PC-3 (cell line): Measurements from ENCODE around the gene COL27A1. TPM values are rescaled to one million over a fixed set of nuclear protein-coding genes. Genes with fewer than 3 reads are reported as not detected.

Source experiments
- ATAC-seq: fragments of 200-7000 bp; cut with Tn5 transposase; 2 replicates; pipeline ENCODE4 v1.9.1; 2020; ENCODE audit warnings: mild to moderate bottlenecking, moderate library complexity
- BruUV-seq: library from RNA; stranded (reverse); fragments of 400-500 nt; replicated peaks from 2 replicates; lab custom pipeline; 2021; lab: Mats Ljungman, UMichigan
- CTCF ChIA-PET: fragments of 300-600 bp; sonication (Branson Sonifier 250); formaldehyde crosslinking; loops from one replicate; lab custom pipeline; 2022; ENCODE audit warnings: antibody characterized with exemption; lab: Charles Lee
- POLR2A ChIA-PET: fragments of 300-600 bp; sonication (Branson Sonifier 250); formaldehyde crosslinking; loops from one replicate; lab custom pipeline; 2022; ENCODE audit warnings: antibody characterized with exemption; ENCODE audit not compliant: unreplicated experiment; lab: Charles Lee
- DNase-seq: peaks from one replicate; pipeline ENCODE4 v3.0.0-alpha.2; 2015
- H2AFZ ChIP-seq: fragments of 300-600 bp; sonication (generic); 2 replicates; pipeline ENCODE4 v1.6.0; 2016; ENCODE audit warnings: antibody characterized with exemption, low read length
- H3F3A ChIP-seq: fragments of 300-600 bp; sonication (generic); one replicate; pipeline ENCODE4 v1.6.0; 2017; ENCODE audit warnings: antibody characterized with exemption, low read length, control low read depth, mild to moderate bottlenecking; ENCODE audit not compliant: unreplicated experiment
- H3K27ac ChIP-seq: fragments of 300-600 bp; sonication (generic); 2 replicates; pipeline ENCODE4 v1.5.1; 2016; ENCODE audit warnings: mild to moderate bottlenecking, low read length
- H3K27me3 ChIP-seq: fragments of 300-600 bp; sonication (generic); 2 replicates; pipeline ENCODE4 v1.6.1; 2016; ENCODE audit warnings: low read length, mixed read lengths
- H3K36me3 ChIP-seq: fragments of 300-600 bp; sonication (generic); 2 replicates; pipeline ENCODE4 v1.6.1; 2016; ENCODE audit warnings: low read depth, mixed run types, low read length, mixed read lengths
- H3K4me1 ChIP-seq: fragments of 300-600 bp; sonication (generic); 2 replicates; pipeline ENCODE4 v1.5.1; 2016; ENCODE audit warnings: low read length; ENCODE audit not compliant: insufficient read depth
- H3K4me2 ChIP-seq: fragments of 300-600 bp; sonication (generic); 2 replicates; pipeline ENCODE4 v1.6.0; 2016; ENCODE audit warnings: low read length
- H3K4me3 ChIP-seq: fragments of 300-600 bp; sonication (generic); 2 replicates; pipeline ENCODE4 v1.5.1; 2016; ENCODE audit warnings: mild to moderate bottlenecking, low read length, mixed read lengths
- H3K79me2 ChIP-seq: fragments of 300-600 bp; sonication (generic); 2 replicates; pipeline ENCODE4 v1.6.1; 2017; ENCODE audit warnings: low read length, mixed read lengths
- H3K9ac ChIP-seq: fragments of 300-600 bp; sonication (generic); 2 replicates; pipeline ENCODE4 v1.6.0; 2016; ENCODE audit warnings: mild to moderate bottlenecking, low read length
- H3K9me2 ChIP-seq: fragments of 300-600 bp; sonication (generic); replicated peaks from 2 replicates; pipeline ENCODE4 v1.6.1; 2016; ENCODE audit warnings: mixed run types, low read length, mixed read lengths
- H3K9me3 ChIP-seq: fragments of 300-600 bp; sonication (generic); 2 replicates; pipeline ENCODE4 v1.6.1; 2016; ENCODE audit warnings: low read length, mixed read lengths
- H4K20me1 ChIP-seq: fragments of 300-600 bp; sonication (generic); 2 replicates; pipeline ENCODE4 v1.6.1; 2016; ENCODE audit warnings: low read length, mixed read lengths
- CTCF ChIP-seq: fragments of 300-600 bp; sonication (generic); conservative IDR thresholded peaks from 2 replicates; pipeline ENCODE4 v1.5.1; 2017; ENCODE audit warnings: antibody characterized with exemption, low read depth, mild to moderate bottlenecking, low read length
- EZH2 ChIP-seq: fragments of 300-600 bp; sonication (generic); IDR thresholded peaks from one replicate; pipeline ENCODE4 v1.6.1; 2017; ENCODE audit warnings: antibody characterized with exemption, mild to moderate bottlenecking, low read length; ENCODE audit not compliant: unreplicated experiment
- EZH2phosphoT487 ChIP-seq: fragments of 300-600 bp; sonication (generic); IDR thresholded peaks from 2 replicates; pipeline ENCODE4 v1.6.1; 2018; ENCODE audit warnings: mild to moderate bottlenecking, antibody characterized with exemption, low read length, borderline replicate concordance
- intact Hi-C: fragments of 100-400 bp; cut with micrococcal nuclease; formaldehyde crosslinking; loops from 2 replicates; pipeline ENCODE4 v1.9.0; 2023
- total RNA-seq: library from RNA; depleted of rRNA; stranded (reverse); fragments of >200 nt; gene quantifications from 2 replicates; pipeline ENCODE4 v1.2.3, GENCODE V29; 2014

COL27A1 gene
- total RNA-seq, 1 experiment from 2014 or later = 4.3 TPM

DNA sequence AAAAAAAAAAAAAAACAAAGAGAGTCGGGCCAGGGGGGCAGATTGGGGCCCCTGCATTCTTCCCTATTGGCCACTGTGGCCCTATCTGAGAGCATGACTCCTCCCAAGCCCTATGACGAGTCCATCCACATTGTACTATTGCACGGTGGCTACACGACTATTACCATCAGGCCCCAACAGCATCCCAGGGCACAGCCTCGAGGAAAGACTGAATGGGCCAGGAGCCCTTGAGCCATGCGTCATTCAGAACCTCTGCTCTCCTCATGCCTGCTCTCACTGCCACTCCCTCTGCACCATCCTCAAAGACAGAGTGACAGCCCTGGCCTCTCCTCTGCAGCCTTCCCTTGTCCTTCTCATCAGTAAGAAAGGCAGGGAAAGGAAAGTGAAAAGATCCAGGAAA is 147.4 kb downstream of the COL27A1 start:
- CTCF ChIA-PET = no interaction called here
- no TSS peak for BruUV-seq
- H3K36me3 ChIP-seq = no peaks in the 10 kb centered on the region

DNA sequence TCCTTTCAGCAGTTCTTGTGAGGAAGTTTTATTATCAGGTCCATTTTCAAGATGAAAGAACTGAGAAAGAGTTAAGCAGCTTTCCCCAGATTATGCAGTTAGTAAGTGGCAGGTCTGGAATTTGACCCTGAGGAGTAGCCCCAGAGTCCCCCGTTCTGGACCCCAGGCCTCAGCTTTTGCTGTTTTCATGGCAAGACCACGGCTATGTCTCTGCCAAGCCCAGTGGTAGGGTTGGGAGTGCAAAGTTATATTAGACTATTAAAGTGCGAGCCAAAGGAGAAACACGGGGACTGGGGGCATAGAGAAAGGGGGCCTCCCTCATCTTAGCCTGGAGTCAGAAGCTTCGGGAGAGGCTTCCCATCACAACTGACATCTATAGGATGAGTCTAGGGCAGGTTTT is 148.2 kb downstream of the COL27A1 start:
- Histone ChIP-seq H3K4me1 (no peaks in the 10 kb centered on the region), H3K9me3 (no peaks in the 10 kb centered on the region), H3K79me2 (no peaks in the 10 kb centered on the region), H3K36me3 (no peaks in the 10 kb centered on the region), H3F3A (no peaks in the 10 kb centered on the region), H4K20me1 (no peaks in the 10 kb centered on the region), H3K27me3 (no peaks in the 10 kb centered on the region), H3K4me2 (no peak overlapping the region), H3K4me3 (no peak overlapping the region), H2AFZ (no peak overlapping the region), H3K9me2 (no peaks in the 10 kb centered on the region), H3K27ac (no peak overlapping the region), H3K9ac (no peak overlapping the region)
- TF ChIP-seq CTCF (no peak), EZH2 (no peak), EZH2phosphoT487 (no peak)
- CTCF ChIA-PET = no interaction called here
- POLR2A ChIA-PET = no interaction called here
- no TSS peak for BruUV-seq
- intact Hi-C loops = no loop called here
- ATAC-seq (no peak), DNase-seq (no peak)

More for the DNA sequence above, 147.4 kb downstream of the COL27A1 start:
- ATAC-seq = no peak
- Histone ChIP-seq H3K4me1 (no peaks in the 10 kb centered on the region), H3K9ac (no peak overlapping the region), H3K79me2 (no peaks in the 10 kb centered on the region), H4K20me1 (no peaks in the 10 kb centered on the region), H3K4me2 (no peak overlapping the region), H3K27me3 (no peaks in the 10 kb centered on the region), H3K27ac (no peak overlapping the region), H3K9me2 (no peaks in the 10 kb centered on the region), H3F3A (no peaks in the 10 kb centered on the region), H3K9me3 (no peaks in the 10 kb centered on the region), H2AFZ (no peak overlapping the region), H3K4me3 (no peak overlapping the region)
- no peak for DNase-seq
- intact Hi-C loops = no loop called here
- TF ChIP-seq EZH2 (no peak), EZH2phosphoT487 (no peak), CTCF (no peak)
- POLR2A ChIA-PET = no interaction called here

GRCh38 chr9:114303977-114304376 is 148.6 kb downstream of the COL27A1 start:
- no peaks in the 10 kb centered on the region for H4K20me1 ChIP-seq
- no peak overlapping the region for H3K4me2 ChIP-seq
- no peaks in the 10 kb centered on the region for H3K9me2 ChIP-seq
- DNase-seq (no peak), ATAC-seq (no peak)
- H3F3A ChIP-seq = no peaks in the 10 kb centered on the region
- H3K4me1 ChIP-seq = no peaks in the 10 kb centered on the region
- no TSS peak for BruUV-seq
- H3K27ac ChIP-seq = no peak overlapping the region
- H3K9me3 ChIP-seq = no peaks in the 10 kb centered on the region
- CTCF ChIA-PET = no interaction called here
- no peaks in the 10 kb centered on the region for H3K36me3 ChIP-seq
- POLR2A ChIA-PET = no interaction called here
- TF ChIP-seq EZH2 (no peak), EZH2phosphoT487 (no peak), CTCF (no peak)
- H3K79me2 ChIP-seq = no peaks in the 10 kb centered on the region
- no peak overlapping the region for H2AFZ ChIP-seq
- H3K27me3 ChIP-seq = no peaks in the 10 kb centered on the region
- H3K4me3 ChIP-seq = no peak overlapping the region
- intact Hi-C loops = no loop called here
- H3K9ac ChIP-seq = no peak overlapping the region
